ENCODE measurements around the gene LY86.

DNA sequence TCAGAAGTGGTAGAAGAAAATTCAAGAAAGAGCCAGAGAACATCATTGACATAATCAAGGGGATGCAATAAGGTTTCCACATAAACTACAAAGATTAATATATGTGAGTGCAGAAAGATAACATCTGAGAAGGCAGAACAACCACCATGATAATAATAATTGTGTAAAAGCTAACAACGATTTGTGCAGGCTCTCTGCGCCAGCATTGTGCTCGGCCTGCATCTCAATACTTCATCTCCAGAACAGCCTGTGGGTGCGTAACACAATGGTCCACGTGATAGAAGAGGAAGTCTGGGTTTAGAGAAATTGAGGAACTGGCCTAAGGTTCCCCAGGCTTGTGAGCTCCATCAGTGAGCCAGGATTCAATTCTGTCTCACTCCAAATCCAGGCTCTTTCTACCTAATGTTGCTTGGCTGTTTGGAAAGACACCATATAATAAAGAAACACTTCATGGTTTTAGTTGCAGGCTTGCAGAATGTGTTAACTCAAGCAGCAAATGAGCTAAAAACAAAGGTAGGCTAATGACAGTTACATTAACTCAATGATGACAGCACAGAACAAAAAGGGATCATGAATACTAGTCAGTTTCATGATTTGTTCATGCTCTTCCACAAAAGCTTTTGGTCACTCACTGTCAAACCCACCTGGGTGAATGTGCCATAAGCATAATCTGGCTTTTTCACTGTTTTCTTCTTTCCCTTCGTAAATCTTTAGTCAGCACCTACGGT lies 71.2 kb downstream of the LY86 start:
- TF ChIP-seq, protein P1, sequence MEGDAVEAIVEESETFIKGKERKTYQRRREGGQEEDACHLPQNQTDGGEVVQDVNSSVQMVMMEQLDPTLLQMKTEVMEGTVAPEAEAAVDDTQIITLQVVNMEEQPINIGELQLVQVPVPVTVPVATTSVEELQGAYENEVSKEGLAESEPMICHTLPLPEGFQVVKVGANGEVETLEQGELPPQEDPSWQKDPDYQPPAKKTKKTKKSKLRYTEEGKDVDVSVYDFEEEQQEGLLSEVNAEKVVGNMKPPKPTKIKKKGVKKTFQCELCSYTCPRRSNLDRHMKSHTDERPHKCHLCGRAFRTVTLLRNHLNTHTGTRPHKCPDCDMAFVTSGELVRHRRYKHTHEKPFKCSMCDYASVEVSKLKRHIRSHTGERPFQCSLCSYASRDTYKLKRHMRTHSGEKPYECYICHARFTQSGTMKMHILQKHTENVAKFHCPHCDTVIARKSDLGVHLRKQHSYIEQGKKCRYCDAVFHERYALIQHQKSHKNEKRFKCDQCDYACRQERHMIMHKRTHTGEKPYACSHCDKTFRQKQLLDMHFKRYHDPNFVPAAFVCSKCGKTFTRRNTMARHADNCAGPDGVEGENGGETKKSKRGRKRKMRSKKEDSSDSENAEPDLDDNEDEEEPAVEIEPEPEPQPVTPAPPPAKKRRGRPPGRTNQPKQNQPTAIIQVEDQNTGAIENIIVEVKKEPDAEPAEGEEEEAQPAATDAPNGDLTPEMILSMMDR (IDR thresholded peaks at IDR 0.05), result no peak
- TF ChIP-seq POLR2A (IDR thresholded peaks at IDR 0.05) (no peak), POLR2AphosphoS5 (IDR thresholded peaks at IDR 0.05) (no peak), EP300 (IDR thresholded peaks at IDR 0.05) (no peak)
